Spleen (tissue), 11 donors: ENCODE measurements around the gene FAM193A. TPM values are rescaled to one million over a fixed set of nuclear protein-coding genes. Genes with fewer than 3 reads are reported as not detected.
"Not testable (repeated sequence)": the region's sequence is repeated elsewhere in the genome, so short reads cannot be mapped to it uniquely, and the experiment has no call there.

Source experiments
- DNase-seq: peaks from one replicate; pipeline ENCODE4 v3.0.0-alpha.2; 2020
- H3K27ac ChIP-seq, 8 donors: fragments of 200-600 bp; sonication (generic) in 7 of 8; 1 replicate in 4 of 8; 2 replicates in 4 of 8; pipeline versions ENCODE4 v1.5.0 to v1.8.0; 2016 to 2021; ENCODE audit warnings: inconsistent platforms in 4 of 8, mild to moderate bottlenecking in 4 of 8, moderate library complexity in 1 of 8
- H3K27me3 ChIP-seq, 7 donors: fragments of 200-600 bp; sonication (generic) in 6 of 7; replicated peaks in 1 of 7; 1 replicate in 4 of 7; 2 replicates in 3 of 7; pipeline versions ENCODE4 v1.5.0 to v1.8.0; 2016 to 2021; ENCODE audit warnings: inconsistent platforms in 3 of 7, mild to moderate bottlenecking in 1 of 7
- H3K36me3 ChIP-seq, 6 donors: fragments of 200-600 bp; sonication (generic) in 5 of 6; 1 replicate in 4 of 6; 2 replicates in 2 of 6; pipeline versions ENCODE4 v1.5.0 to v1.8.0; 2016 to 2021; ENCODE audit warnings: inconsistent platforms in 2 of 6
- H3K4me1 ChIP-seq, 6 donors: fragments of 200-600 bp; sonication (generic) in 5 of 6; 1 replicate in 3 of 6; 2 replicates in 3 of 6; pipeline versions ENCODE4 v1.5.0 to v1.8.0; 2016 to 2021; ENCODE audit warnings: inconsistent platforms in 3 of 6
- H3K4me3 ChIP-seq, 8 donors: fragments of 200-600 bp; sonication (generic) in 7 of 8; 1 replicate in 4 of 8; 2 replicates in 4 of 8; pipeline versions ENCODE4 v1.5.0 to v1.8.0; 2016 to 2021; ENCODE audit warnings: inconsistent platforms in 4 of 8, mild to moderate bottlenecking in 4 of 8, moderate library complexity in 2 of 8
- H3K9me3 ChIP-seq, 8 donors: fragments of 200-600 bp; sonication (generic) in 7 of 8; 1 replicate in 4 of 8; 2 replicates in 4 of 8; pipeline versions ENCODE4 v1.5.0 to v1.8.0; 2016 to 2021; ENCODE audit warnings: inconsistent platforms in 4 of 8
- CTCF ChIP-seq, 11 experiments: fragments of 200-600 bp in 7 of 11; fragments of 450-650 bp in 4 of 11; sonication (generic) in 4 of 11; IDR thresholded peaks in 8 of 11; conservative IDR thresholded peaks in 3 of 11; 1 replicate in 7 of 11; 2 replicates in 4 of 11; pipeline versions ENCODE4 v1.4.0 to v1.8.0; 2016 to 2021; ENCODE audit warnings: antibody characterized with exemption in 11 of 11, inconsistent platforms in 4 of 11, mild to moderate bottlenecking in 1 of 11
- POLR2A ChIP-seq, 3 donors: fragments of 450-650 bp; IDR thresholded peaks; one replicate each; pipeline ENCODE4 v1.5.1; 2017; ENCODE audit warnings: antibody characterized with exemption in 3 of 3, mild to moderate bottlenecking in 1 of 3
- POLR2AphosphoS5 ChIP-seq, 3 donors: sonication (generic); formaldehyde crosslinking; IDR thresholded peaks; one replicate each; pipeline ENCODE4 v1.5.1; 2017; ENCODE audit warnings: antibody characterized with exemption in 3 of 3
- WGBS, 5 donors: extraction: QIAGEN DNeasy Blood & Tissue Kit in 3 of 5; methylation state at CpG; one replicate each; pipeline versions ENCODE4 v1.1.5 to v1.1.7; 2013 to 2018; 5-methylcytosine and 5-hydroxymethylcytosine counted together
- intact Hi-C: fragments of 100-400 bp; cut with DNase I; formaldehyde crosslinking; loops from one replicate; pipeline ENCODE4 v1.15.0; 2023; ENCODE audit warnings: low total_unique reads
- polyA plus RNA-seq, 3 donors: library from polyadenylated mRNA; stranded (reverse); fragments of 200-250 nt; gene quantifications; one replicate each; pipeline ENCODE4 v1.2.1, GENCODE V29; 2013
- total RNA-seq, 7 donors: library from RNA; depleted of rRNA in 3 of 7; stranded (reverse); fragments of >200 nt in 3 of 7; fragmentation: NEBNext Ultra II Directional in 4 of 7; extraction: Animal tissue kit (Norgen Biotek cat#: 25700) in 4 of 7; gene quantifications; one replicate each; pipeline versions ENCODE4 v1.1.0 to v1.2.1, GENCODE V29; 2016 to 2021
- donor health status: healthy with polysubstance abuse.
- donor health status: DM: no; HTN: no; CAD: no; lungs with moderate emphysema.
- donor health status: DM: no; HTN: no; CAD: no.
- donor health status: Bipolar disorder and iron deficiency.
- donor health status: healthy.
- donor health status: DM: no; HTN: no; CAD: no.
- donor health status: DM: yes; HTN: yes; CAD: no.

FAM193A gene
- total and polyA plus RNA-seq, 10 donors, result 6.2 to 37.7 (median 31.6) TPM

GRCh38 chr4:2615821-2616220 lies 79.4 kb downstream of the FAM193A start:
- Histone ChIP-seq H3K27ac (no peak overlapping the region), H3K36me3 (no peaks in the 10 kb centered on the region), H3K4me1 (peaks cover 0 to 50% (median 8%) of the 10 kb centered on the region in 6 donors), H3K27me3 (no peaks in the 10 kb centered on the region), H3K4me3 (no peak overlapping the region), H3K9me3 (no peaks in the 10 kb centered on the region)
- 92 to 97% (median 96%) methylated on average over 14 of the region's 14 CpGs for WGBS, 5 donors
- DNase-seq, result no peak
- no peak for TF ChIP-seq POLR2A (IDR thresholded peaks at IDR 0.05)
- no peak for TF ChIP-seq POLR2AphosphoS5 (IDR thresholded peaks at IDR 0.05)
- TF ChIP-seq CTCF (IDR thresholded peaks at IDR 0.05 in 8 of 11, conservative IDR thresholded peaks at IDR 0.05 in 3 of 11), result no peak
- intact Hi-C loops, result no loop called here

GRCh38 chr4:2617955-2618354 lies 81.5 kb downstream of the FAM193A start:
- DNase-seq, result no peak
- H3K4me1 ChIP-seq, result peaks cover 0 to 65% (median 11%) of the 10 kb centered on the region in 6 donors
- H3K9me3 ChIP-seq, result no peaks in the 10 kb centered on the region
- 82 to 90% (median 83%) methylated on average over 6 of the region's 6 CpGs for WGBS, 5 donors
- no peak overlapping the region for H3K27ac ChIP-seq
- TF ChIP-seq POLR2A (IDR thresholded peaks at IDR 0.05) (no peak), POLR2AphosphoS5 (IDR thresholded peaks at IDR 0.05) (no peak), CTCF (IDR thresholded peaks at IDR 0.05 in 8 of 11, conservative IDR thresholded peaks at IDR 0.05 in 3 of 11) (no peak)
- no peaks in the 10 kb centered on the region for H3K27me3 ChIP-seq
- H3K36me3 ChIP-seq, result no peaks in the 10 kb centered on the region
- no peak overlapping the region for H3K4me3 ChIP-seq
- intact Hi-C loops, result no loop called here

DNA sequence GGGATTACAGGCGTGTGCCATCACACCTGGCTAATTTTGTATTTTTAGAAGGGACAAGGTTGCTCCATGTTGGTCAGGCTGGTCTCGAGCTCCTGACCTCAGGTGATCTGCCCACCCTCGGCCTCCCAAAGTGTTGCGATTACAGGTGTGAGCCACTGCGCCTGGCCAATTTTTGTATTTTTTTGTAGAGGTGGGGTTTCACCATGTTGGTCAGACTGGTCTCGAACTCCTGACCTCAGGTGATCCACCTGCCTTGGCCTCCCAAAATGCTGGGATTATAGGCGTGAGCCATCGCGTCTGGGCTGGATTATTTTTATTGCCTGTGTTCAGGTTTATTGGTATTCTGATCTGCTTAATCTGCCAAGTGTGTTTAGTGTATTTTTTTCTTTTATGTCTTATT lies 82.3 kb downstream of the FAM193A start:
- H3K27me3 ChIP-seq, DNase-seq, intact Hi-C loops, H3K36me3 ChIP-seq, H3K27ac ChIP-seq, H3K9me3 ChIP-seq, H3K4me3 ChIP-seq: not testable (repeated sequence)
- WGBS, 5 donors, result 91 to 99% (median 97%) methylated on average over 9 of the region's 9 CpGs
- peaks cover 0 to 70% (median 14%) of the 10 kb centered on the region in 6 donors for H3K4me1 ChIP-seq

GRCh38 chr4:2619459-2619858 lies 83.0 kb downstream of the FAM193A start:
- 93 to 96% (median 94%) methylated on average over 8 of the region's 8 CpGs for WGBS, 5 donors
- DNase-seq, result no peak
- peaks cover 0 to 66% (median 13%) of the 10 kb centered on the region in 6 donors for H3K4me1 ChIP-seq
- intact Hi-C loops, result no loop called here
- H3K27ac ChIP-seq, result no peak overlapping the region
- H3K27me3 ChIP-seq, result no peaks in the 10 kb centered on the region
- no peak overlapping the region for H3K4me3 ChIP-seq
- H3K9me3 ChIP-seq, result no peaks in the 10 kb centered on the region
- no peaks in the 10 kb centered on the region for H3K36me3 ChIP-seq
- TF ChIP-seq POLR2A (IDR thresholded peaks at IDR 0.05), result no peak
- no peak for TF ChIP-seq CTCF (IDR thresholded peaks at IDR 0.05 in 8 of 11, conservative IDR thresholded peaks at IDR 0.05 in 3 of 11)
- no peak for TF ChIP-seq POLR2AphosphoS5 (IDR thresholded peaks at IDR 0.05)

DNA sequence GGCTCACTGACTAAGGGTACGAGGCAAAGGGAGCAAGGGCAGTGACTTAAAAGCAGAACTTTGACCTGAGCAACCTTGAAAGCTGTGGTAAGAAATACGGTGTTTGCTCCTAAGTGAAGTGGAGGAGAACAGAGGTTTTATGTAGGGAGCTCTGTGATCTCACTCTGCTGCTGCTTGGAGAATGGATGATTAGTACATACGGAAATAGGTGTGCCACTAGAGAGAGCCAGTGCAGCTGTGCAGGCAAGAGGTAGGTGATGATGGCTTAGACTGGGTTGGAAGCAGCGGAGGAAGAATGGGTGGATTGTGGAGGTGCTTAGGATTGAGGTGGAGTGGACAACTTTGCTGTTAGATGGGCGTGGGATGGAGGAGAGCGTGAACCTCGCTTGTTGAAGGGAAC lies 85.0 kb downstream of the FAM193A start:
- intact Hi-C loops, result no loop called here
- DNase-seq, result no peak
- H3K27me3 ChIP-seq, result no peaks in the 10 kb centered on the region
- peaks cover 0 to 52% (median 9%) of the 10 kb centered on the region in 6 donors for H3K4me1 ChIP-seq
- TF ChIP-seq CTCF (IDR thresholded peaks at IDR 0.05 in 8 of 11, conservative IDR thresholded peaks at IDR 0.05 in 3 of 11), result no peak
- H3K27ac ChIP-seq, result no peak overlapping the region
- WGBS, 5 donors, result 85 to 90% (median 89%) methylated on average over 7 of the region's 7 CpGs
- no peaks in the 10 kb centered on the region for H3K9me3 ChIP-seq
- H3K4me3 ChIP-seq, result no peak overlapping the region
- H3K36me3 ChIP-seq, result peaks cover 0 to 17% (median 11%) of the 10 kb centered on the region in 6 donors
